ENCODE measurements around the gene PREX1.

The PREX1 gene

DNA sequence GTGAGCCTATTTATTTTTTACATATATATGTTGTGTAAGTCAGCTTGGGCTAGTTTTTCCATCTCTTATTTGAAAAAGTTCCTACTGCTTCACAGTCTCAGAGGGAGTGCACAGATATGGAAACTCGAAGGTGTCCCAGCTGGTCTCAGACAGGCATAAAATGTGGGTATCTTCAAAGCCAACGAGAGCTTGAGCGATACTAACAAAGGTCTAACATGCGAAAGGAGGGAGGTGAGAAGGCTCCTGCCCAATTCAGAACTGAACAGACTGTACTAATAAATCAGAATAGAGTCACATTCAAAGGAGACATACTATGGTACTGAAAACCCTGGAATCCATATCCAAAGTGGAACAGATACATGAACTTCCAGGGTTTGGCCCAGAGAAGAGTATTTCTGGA lies 113.0 kb downstream of the PREX1 start:
- no peak for DNase-seq

DNA sequence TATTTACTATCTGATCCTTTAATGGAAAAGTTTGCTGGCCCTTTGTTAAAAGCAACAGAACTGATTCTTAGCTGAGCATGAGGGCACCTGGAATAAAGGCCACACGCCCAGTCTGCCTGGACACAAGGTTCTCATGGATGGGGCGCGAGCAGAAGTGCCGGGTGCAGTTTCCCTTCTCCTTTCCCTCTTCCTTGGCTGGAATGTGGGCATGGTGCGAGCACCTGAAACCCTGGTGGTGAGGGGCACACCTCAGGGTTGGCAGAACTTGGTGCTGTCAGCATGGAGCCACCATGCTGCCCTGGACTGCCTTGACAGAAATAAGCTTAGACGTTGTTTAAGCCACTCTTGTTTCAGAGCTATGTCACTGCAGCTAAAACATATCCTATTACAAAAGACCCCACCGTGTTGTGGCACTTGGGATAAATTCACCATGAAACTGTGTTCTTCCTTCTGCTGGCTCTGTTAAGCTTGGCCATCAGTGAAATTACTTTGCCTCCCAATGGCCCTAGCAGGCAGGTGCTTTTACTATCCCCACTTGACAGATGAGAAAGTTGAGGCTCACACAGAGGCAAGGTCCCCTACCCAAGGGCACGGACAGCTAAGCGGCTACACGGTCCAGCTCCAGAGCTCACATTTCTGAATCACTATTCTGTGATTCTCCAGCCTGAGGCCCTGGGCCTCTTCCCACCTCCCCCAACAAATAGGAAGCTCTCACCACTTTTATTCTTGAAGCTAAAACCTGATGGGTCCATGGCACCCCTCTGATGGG lies 115.9 kb downstream of the PREX1 start:
- no peak for DNase-seq

DNA sequence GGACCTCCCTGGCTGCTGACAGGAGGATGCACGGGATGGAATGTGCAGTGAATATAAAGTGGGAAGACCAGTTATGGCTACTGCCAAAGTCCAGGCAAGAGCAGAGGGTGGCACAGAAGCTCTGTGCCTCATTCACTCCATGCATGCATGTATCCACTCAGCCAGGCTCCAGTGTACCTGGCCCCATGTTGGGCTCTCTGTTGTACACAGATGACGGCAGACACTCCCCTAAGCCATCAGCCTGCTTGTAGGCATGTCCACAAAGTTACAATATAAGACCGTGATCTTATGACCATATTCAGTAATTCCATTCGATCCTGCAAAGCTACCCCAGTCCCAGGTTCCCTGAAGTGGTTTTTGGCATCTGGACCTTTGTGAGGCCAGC lies 116.8 kb downstream of the PREX1 start:
- DNase-seq: no peak

DNA sequence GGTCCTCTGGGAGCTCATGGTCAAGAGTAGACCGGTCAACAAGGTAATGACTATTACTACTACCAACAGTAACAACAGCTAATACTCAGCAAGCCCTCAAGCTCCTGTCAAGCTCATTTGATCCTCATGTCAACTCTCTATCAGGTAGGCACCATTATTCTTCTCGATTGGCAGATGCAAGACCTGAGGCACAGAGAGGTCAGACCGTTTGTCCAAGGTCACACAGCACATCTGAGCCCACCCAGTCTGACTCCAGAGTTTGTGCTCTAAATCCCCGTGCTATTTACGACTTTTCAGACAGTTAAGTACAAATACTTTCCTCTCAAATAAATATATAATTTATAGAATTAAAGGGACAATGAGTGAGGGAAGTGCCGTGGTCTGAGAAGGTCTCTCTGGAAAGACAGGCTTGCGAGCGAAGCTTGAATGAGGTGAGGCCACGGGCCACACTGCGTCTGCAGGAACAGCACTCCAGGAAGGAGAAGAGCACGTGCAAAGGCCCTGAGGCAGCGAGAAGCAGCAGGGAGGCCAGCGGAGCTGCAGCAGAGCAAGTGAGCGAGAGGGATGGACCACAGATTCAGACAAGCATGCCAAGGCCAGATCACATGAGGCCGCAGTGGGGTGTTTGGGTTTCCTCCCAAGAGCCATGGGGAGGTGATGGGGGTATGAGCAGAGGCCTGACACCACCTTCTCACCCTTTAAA lies 117.3 kb downstream of the PREX1 start:
- DNase-seq: no peak

DNA sequence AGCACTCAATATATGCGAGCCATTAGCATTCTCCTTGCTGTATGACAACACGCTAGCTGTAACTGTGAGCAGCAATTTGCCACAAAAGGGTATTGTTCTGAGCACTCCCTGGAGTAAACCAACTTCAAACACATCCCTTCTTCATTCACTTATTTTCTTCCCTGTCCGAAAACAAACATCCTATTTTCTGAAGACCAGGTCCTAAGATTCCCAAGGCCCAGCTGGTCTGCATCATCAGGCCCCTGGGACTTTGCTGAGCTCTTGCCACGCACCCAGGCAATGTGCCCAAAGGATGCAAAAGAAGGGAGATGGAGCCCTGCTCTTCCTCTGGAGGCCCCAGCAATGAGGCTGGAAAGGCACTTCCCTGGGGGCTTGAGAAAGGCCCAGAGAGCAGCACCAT lies 118.1 kb downstream of the PREX1 start:
- DNase-seq: no peak

DNA sequence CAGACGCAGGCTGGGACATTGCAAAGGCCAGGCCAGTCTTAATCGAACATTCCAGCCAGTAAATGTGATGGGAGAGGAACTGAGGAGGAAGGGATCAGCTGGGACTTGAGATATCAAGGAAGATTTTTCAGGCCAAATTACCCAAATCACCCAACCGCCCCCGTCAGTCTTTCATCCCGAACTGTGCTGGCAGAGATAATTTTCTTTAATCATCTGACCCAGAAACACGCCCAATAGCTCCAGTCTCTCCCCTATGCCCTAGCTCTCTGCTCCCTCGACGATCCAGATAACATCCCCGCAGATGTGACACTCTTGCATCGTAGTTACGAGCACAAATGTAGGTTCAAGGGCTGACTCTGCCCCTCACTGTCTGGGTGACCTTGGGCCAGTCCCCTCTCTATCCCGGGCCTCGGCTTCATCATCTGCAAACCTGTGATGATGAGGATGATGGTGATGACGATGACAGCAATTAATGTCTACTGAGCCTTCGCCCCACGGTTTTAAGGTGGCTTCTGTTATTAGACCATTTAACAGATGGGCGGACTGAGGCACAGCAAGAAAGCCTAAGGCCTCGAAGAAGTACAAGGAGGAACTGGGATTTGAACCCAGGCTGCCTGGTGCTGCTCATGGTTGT lies 118.6 kb downstream of the PREX1 start:
- DNase-seq: no peak

DNA sequence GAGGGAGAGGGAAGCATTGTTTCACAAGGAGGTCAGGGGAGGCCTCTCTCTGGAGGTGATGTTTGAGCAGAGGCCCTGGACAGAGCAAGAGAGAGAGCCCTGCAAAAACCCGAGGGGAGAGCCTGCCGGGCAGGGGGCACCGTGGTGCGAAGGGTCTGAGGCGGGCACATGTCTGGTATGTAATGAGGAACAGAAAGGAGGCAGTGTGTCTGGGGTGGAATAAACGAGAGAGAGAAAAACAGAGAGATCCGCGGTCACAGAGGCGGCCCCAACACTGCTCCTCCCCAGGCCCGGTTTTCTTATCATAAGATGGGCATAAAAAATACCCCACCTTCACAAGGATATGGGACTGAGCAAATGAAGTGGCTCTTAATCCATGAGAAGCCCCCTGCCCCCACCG lies 119.2 kb downstream of the PREX1 start:
- DNase-seq: no peak

- no peak for DNase-seq
Measured at GRCh38 chr20:48708116-48708515, 119.7 kb downstream of the PREX1 start.

DNA sequence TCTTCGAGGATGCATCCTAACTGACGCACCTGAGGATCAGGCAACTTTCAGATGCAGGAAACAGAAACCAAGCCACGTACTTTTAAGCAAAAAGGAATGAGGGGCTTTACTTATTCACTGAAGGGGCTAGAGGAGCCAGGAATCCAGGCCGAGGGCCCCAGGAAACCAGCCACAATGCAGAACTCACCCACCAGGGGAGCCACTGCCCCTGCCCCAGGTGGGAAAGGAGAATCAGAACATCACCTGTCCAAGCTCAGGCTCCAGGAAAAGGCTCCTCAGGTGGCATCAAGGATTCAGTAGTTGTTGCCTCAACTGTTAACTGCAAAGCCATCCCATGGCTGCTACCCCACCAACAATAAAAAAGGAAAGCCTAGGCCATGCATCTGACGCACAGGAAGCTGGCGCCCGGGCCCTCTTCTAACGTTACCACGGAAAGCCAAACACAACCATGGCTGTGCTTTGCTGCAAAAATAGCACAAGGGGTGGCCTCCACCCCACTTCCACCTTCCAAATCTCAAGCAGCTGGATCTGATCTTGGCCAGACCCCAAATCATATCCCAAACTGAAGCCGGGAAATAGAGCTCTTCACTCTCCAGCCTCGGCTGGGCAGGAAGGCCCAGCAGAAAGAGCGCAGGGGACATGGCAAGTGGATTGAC lies 121.0 kb downstream of the PREX1 start:
- no peak for DNase-seq

DNA sequence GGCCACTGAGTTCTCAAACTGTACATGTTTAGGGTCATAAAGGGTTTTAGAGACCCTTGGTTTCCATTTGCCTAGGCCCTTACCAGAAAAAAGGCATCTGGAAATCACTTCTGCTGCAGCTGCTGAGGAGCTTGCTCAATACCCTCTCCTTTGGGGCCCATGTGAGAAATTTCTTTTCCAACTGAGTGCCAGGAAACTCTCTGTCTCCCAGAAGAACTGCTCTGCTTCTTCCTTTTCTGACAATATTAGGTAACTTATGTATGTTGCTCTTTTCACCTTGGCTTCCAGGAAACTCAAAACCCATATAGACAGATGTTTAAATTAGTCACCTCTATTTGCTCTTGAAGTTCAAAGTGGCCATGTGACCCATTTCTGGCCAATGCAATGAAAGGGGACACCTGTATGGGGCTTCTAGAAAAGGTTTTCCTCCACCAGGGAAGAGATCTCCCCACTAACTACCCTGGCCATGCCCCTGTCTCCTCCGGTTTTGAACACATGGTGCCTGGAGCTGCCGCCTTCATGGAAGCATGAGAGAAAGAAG lies 121.6 kb downstream of the PREX1 start:
- DNase-seq: no peak

- no peak for DNase-seq
Measured at GRCh38 chr20:48705240-48706115, 122.3 kb downstream of the PREX1 start.

DNA sequence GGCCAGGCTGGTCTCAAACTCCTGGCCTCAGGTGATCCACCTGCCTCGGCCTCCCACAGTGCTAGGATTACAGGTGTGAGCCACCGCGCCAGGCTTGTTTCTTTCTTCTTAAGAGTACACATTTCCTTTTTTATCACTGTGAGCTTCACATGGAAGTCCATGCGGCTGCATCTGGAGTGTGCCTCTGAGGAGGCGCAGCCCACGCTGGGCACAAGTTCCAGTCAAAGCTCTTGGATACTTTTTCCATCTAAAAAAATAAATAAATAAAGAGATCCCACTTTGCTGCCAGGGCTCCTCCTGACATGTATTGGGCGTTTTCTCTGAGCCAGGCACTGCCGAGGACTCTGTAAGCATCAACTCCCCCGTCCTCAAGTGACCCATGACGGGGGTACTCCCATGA lies 123.0 kb downstream of the PREX1 start:
- no peak for DNase-seq

- no peak for DNase-seq
Measured at GRCh38 chr20:48703511-48704219, 124.1 kb downstream of the PREX1 start.

GRCh38 chr20:48703107-48703506 lies 124.7 kb downstream of the PREX1 start:
- no peak for DNase-seq

GRCh38 chr20:48702455-48702913 lies 125.3 kb downstream of the PREX1 start:
- no peak for DNase-seq

DNA sequence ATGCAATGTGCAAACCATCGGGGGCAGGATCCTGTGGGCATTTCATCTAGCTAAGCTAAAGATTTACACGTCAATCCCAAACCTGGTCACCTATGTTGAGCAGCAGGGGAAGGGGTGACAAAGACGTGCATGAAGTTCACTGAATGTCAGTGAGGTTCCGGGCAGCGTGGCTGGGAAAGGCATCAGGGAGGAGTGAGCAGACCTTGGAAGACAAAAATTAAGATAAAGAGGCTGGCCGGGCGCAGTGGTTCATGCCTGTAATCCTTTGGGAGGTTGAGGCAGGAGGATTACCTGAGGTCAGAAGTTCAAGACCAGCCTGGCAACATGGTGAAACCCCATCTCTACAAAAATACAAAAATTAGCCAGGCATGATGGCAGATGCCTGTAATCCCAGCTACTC lies 126.1 kb downstream of the PREX1 start:
- DNase-seq: no peak

GRCh38 chr20:48698507-48699267 lies 129.1 kb downstream of the PREX1 start:
- DNase-seq: no peak

DNA sequence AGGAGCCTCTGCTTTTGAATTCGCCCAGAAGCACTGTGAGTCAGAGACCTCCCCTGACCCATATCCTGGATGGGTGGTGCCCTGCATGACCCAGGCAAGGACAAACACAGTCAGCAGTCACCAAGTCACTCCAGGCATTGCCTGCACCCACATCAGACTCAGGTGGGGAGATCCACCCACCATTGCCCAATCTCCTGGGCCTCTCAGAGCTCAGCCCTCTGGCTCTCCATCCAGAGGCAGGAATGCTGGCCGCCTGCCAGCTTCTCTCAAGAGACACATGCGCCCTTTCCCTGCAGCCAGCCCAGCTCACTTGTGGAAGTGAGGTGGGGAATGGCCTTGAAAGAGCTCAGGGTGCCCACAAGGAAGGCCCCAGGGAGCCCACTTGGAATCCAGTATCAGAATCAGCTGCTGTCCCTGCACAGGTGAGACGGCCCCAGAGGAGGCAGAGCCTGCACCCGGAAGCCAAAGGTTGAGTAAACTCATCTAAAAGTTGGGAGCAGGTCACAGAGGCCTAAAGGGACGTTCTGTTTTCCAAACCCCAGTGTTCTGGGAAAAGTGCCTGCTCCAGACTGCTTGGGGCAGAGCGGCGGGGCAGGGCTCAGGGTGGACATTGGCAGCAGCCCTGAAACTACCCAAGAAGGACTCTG lies 129.8 kb downstream of the PREX1 start:
- DNase-seq: no peak

DNA sequence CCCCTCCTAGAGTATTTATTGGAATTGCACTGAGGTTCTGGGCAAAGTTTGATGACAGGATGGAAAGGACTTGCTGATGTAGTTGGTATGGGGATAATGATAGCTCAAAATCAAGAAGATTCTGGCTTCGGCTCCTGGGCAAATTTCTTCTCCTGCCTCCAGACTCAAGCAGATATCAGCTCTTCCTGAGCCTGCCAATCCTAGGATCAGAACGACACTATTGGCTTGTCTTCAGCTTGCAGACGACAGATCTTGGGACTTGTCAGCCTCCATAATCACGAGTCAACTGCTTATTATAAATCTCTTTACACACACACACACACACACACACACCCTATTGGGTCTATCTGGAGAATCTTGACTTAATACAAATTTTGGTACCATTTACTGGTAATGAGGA lies 131.1 kb downstream of the PREX1 start:
- no peak for DNase-seq

DNA sequence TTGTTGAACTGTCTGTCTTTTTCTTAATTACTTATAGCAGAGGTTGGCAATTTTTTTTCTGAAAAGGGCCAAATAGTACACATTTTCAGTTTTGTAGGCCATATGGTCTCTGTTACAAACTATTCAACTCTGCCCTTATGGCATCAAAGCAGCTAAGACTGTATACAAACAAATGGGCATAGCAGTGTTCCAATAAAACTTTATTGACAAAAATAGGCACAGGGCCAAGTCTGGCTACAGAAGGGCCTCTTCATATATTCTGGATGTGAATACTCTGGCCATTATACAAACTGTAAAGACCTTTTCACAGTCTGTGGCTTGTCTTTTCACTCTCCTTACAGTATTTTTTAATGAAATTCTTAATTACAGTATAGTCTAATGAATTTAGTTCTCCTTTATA lies 132.1 kb downstream of the PREX1 start:
- no peak for DNase-seq
